ENCODE results near the gene WDR46. TPM values are rescaled to one million over a fixed set of nuclear protein-coding genes. Genes with fewer than 3 reads are reported as not detected.

Gene WDR46
- total RNA-seq, 1 experiment from 2014 or later, result 90.6 TPM

- TF ChIP-seq, protein P1, sequence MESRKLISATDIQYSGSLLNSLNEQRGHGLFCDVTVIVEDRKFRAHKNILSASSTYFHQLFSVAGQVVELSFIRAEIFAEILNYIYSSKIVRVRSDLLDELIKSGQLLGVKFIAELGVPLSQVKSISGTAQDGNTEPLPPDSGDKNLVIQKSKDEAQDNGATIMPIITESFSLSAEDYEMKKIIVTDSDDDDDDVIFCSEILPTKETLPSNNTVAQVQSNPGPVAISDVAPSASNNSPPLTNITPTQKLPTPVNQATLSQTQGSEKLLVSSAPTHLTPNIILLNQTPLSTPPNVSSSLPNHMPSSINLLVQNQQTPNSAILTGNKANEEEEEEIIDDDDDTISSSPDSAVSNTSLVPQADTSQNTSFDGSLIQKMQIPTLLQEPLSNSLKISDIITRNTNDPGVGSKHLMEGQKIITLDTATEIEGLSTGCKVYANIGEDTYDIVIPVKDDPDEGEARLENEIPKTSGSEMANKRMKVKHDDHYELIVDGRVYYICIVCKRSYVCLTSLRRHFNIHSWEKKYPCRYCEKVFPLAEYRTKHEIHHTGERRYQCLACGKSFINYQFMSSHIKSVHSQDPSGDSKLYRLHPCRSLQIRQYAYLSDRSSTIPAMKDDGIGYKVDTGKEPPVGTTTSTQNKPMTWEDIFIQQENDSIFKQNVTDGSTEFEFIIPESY (IDR thresholded peaks at IDR 0.05; ENCODE audit: extremely low read depth, insufficient replicate concordance, low read length), result no peak
- TF ChIP-seq POLR2AphosphoS5 (IDR thresholded peaks at IDR 0.05; ENCODE audit: low read depth, low read length) (peak; percentile 92), SIN3A (IDR thresholded peaks at IDR 0.05; ENCODE audit: low read depth) (no peak)
These were observed 10.4 kb upstream of the WDR46 start (continued) for GRCh38 chr6:33299237-33299944.

DNA sequence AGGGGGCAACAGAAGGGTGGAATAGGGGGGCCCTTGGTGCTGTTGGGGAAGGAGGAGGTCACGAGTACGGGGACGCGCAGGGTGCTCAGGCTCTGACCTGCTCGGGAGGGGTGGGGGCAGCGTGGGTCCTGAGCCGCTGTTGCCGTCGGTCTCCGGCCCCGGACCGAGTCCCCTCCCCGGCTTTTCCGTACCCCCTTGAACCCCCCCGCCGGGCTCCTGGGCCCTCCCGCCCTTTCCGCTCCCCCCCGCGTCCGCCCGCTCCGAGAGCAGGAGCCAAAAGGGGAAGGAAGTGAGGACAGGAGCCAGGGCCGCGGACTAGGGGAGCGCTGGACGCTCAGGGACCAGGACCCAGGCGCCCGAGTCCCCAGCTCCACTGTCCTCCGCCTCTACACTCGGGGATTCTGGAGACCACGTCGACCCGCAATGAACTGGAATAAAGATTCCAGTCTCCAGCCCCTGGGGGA, 9.8 kb upstream of the WDR46 start, which contains the start of gene RGL2:
TSS of gene RGL2 (minus strand) at position 170 of the 464 bp plus-strand sequence. CDS start 332 bp downstream, outside the sequence.
- intact Hi-C loops (cut with micrococcal nuclease), result loop anchor here (1.0 to 5.0 kb wide), 4 partner anchors 16 to 128 kb away; partner anchors contain the start of genes PHF1, RXRB, SLC39A7 and TAPBP
- ChIA-PET CTCF (interaction anchor here (0.9 to 1.6 kb wide), 5 partner anchors 10 to 138 kb away, joined by 3 to 11 read pairs (median 9); partner anchors contain the start of genes B3GALT4, PFDN6, WDR46 and ZBTB22), RAD21 (ENCODE audit: low non-redundant PET in 1 of 2, low total read pairs in 2 of 2, uncharacterized antibody in 2 of 2, unreplicated experiment in 2 of 2) (no interaction called here), POLR2A (interaction anchor here (0.9 to 1.6 kb wide), 5 partner anchors 8 to 39 kb away, joined by 3 to 13 read pairs (median 4); partner anchors contain the start of genes B3GALT4, RPS18, VPS52 and ZBTB22)
- Histone ChIP-seq H3K9me2 (ENCODE audit: insufficient read depth) (no peaks in the 10 kb centered on the region), H3K9me3 (ENCODE audit: control insufficient read depth in 1 of 2, insufficient read depth in 1 of 2, low read depth in 1 of 2, low read length in 2 of 2) (no peaks in the 10 kb centered on the region), H3K79me2 (ENCODE audit: insufficient read depth, low read length) (peaks cover 21% of the 10 kb centered on the region), H3K27ac (ENCODE audit: low read depth, low read length) (peak within 1 kb of the TSS; percentile 96), H2AFZ (ENCODE audit: low read depth, low read length, poor library complexity, severe bottlenecking) (no peak within 1 kb of the TSS), H3K4me1 (ENCODE audit: control insufficient read depth in 1 of 2, insufficient read depth in 2 of 2, low read length in 2 of 2) (peaks cover 6 to 26% of the 10 kb centered on the region in 2 experiments; a peak in 3 of 4 replicates), H4K20me1 (ENCODE audit: insufficient read depth) (no peaks in the 10 kb centered on the region), H3K4me2 (ENCODE audit: low read length) (peak within 1 kb of the TSS; percentile 100), H3K27me3 (ENCODE audit: insufficient read depth, low read length) (no peaks in the 10 kb centered on the region), H3K9ac (ENCODE audit: low read length) (peak within 1 kb of the TSS; percentile 84), H3K36me3 (ENCODE audit: control insufficient read depth in 1 of 2, insufficient read depth in 2 of 2, low read length in 2 of 2) (peaks cover 3 to 8% of the 10 kb centered on the region in 2 experiments; a peak in 3 of 4 replicates), H3K4me3 (replicated peaks in 1 of 2; ENCODE audit: low read depth in 1 of 2, low read length in 2 of 2) (peak within 1 kb of the TSS; percentile 76 to 85)
- DNase-seq (ENCODE audit: low read depth, low spot score), result no peak
- TF ChIP-seq FOSL1 (IDR thresholded peaks at IDR 0.05; ENCODE audit: low read depth) (no peak), POLR2AphosphoS5 (IDR thresholded peaks at IDR 0.05; ENCODE audit: low read depth, low read length) (no peak), YY1 (IDR thresholded peaks at IDR 0.05; ENCODE audit: extremely low read depth, insufficient replicate concordance, low read depth, low read length) (no peak), RAD21 (IDR thresholded peaks at IDR 0.05; ENCODE audit: low read depth) (no peak), ELF1 (IDR thresholded peaks at IDR 0.05; ENCODE audit: borderline replicate concordance, low read depth) (no peak), EZH2 (IDR thresholded peaks at IDR 0.05) (no peak), TCF7L2 (IDR thresholded peaks at IDR 0.05; ENCODE audit: borderline replicate concordance, extremely low read depth, insufficient read depth, insufficient read length) (no peak), ATF3 (IDR thresholded peaks at IDR 0.05) (no peak), ZNF274 (IDR thresholded peaks at IDR 0.05; ENCODE audit: low read depth, low read length) (no peak), SIN3A (IDR thresholded peaks at IDR 0.05; ENCODE audit: low read depth) (no peak)
- TF ChIP-seq, protein P1 (IDR thresholded peaks at IDR 0.05; ENCODE audit: extremely low read depth, insufficient replicate concordance, low read length), result no peak
- BruUV-seq (replicated peaks), result no TSS peak
- ATAC-seq, result peak; percentile 16

Data from HCT116 (cell line).